Heart right ventricle (tissue), 16 donors: ENCODE measurements around the gene PPP1R27. TPM values are rescaled to one million over a fixed set of nuclear protein-coding genes. Genes with fewer than 3 reads are reported as not detected.

ENCODE experiments used
- ATAC-seq, 8 donors: fragments of 200-7000 bp; cut with Tn5 transposase; one replicate each; pipeline ENCODE4 v1.9.1; 2020; ENCODE audit warnings: mild to moderate bottlenecking in 8 of 8, moderate library complexity in 8 of 8, moderate number of reproducible peaks in 1 of 8
- DNase-seq, 2 donors: peaks; one replicate each; pipeline ENCODE4 v3.0.0-alpha.2; 2020
- H3K27ac ChIP-seq, 10 donors: fragments of 200-600 bp; sonication (generic) in 2 of 10; one replicate each; pipeline versions ENCODE4 v1.5.0 to v1.8.0; 2020 to 2022; ENCODE audit warnings: mild to moderate bottlenecking in 3 of 10
- H3K27me3 ChIP-seq, 7 donors: fragments of 200-600 bp; one replicate each; pipeline ENCODE4 v1.8.0; 2021 to 2022; ENCODE audit warnings: mild to moderate bottlenecking in 2 of 7
- H3K36me3 ChIP-seq, 9 donors: fragments of 200-600 bp; sonication (generic) in 1 of 9; one replicate each; pipeline versions ENCODE4 v1.5.0 to v1.8.0; 2020 to 2022; ENCODE audit warnings: mild to moderate bottlenecking in 2 of 9
- H3K4me1 ChIP-seq, 9 donors: fragments of 200-600 bp; sonication (generic) in 1 of 9; one replicate each; pipeline versions ENCODE4 v1.5.0 to v1.8.0; 2020 to 2022; ENCODE audit warnings: mild to moderate bottlenecking in 4 of 9
- H3K4me3 ChIP-seq, 10 donors: fragments of 200-600 bp; sonication (generic) in 2 of 10; one replicate each; pipeline versions ENCODE4 v1.5.0 to v1.8.0; 2020 to 2022; ENCODE audit warnings: mild to moderate bottlenecking in 7 of 10, moderate library complexity in 2 of 10
- H3K9me3 ChIP-seq, 11 donors: fragments of 200-600 bp in 10 of 11; sonication (generic) in 2 of 11; one replicate each; pipeline versions ENCODE4 v1.5.0 to v1.8.0; 2013 to 2022; ENCODE audit warnings: mild to moderate bottlenecking in 2 of 11, control low read depth in 1 of 11, moderate library complexity in 1 of 11
- WGBS, 2 donors: extraction: QIAGEN DNeasy Blood & Tissue Kit; methylation state at CpG; one replicate each; pipeline ENCODE4 v1.1.7; 2013; ENCODE audit warnings: inconsistent platforms in 1 of 2; 5-methylcytosine and 5-hydroxymethylcytosine counted together
- intact Hi-C, 10 donors: fragments of 100-400 bp; cut with DNase I; formaldehyde crosslinking; loops; one replicate each; pipeline versions ENCODE4 v1.11.1 to v1.14.2; 2022
- polyA plus RNA-seq, 2 donors: library from polyadenylated mRNA; stranded (reverse); fragments of 200-250 nt; gene quantifications; one replicate each; pipeline ENCODE4 v1.2.3, GENCODE V29; 2013
- total RNA-seq, 10 donors: library from RNA; stranded (reverse); fragmentation: NEBNext Ultra II Directional in 3 of 10; extraction: Animal tissue kit (Norgen Biotek cat#: 25700) in 3 of 10; gene quantifications; one replicate each; pipeline versions ENCODE4 v1.2.1 to v1.2.4, GENCODE V29; 2021 to 2023
- TF ChIP-seq, protein P1 (sequence below), 9 donors: fragments of 200-600 bp; sonication (generic) in 2 of 9; IDR thresholded peaks; one replicate each; pipeline versions ENCODE4 v1.5.0 to v1.8.0; 2021 to 2022; ENCODE audit warnings: antibody characterized with exemption in 9 of 9, mild to moderate bottlenecking in 5 of 9, moderate library complexity in 1 of 9
- donor health status: Arrhythmogenic right ventricular cardiomyopathy.
- donor health status: ischemic (EF 13 %, LVEDD 7.1; RV severe dilation, severe dysfunction).
- donor health status: healthy with polysubstance abuse.
- donor health status: DM: no; HTN: yes; CAD: no.
- donor health status: DM: no; HTN: no; CAD: no.
- donor health status: ischemic (EF 25% LVEDD 6.9; RV normal size, moderate dysfunction).
- donor health status: ischemic (EF 25% LVEDD 5.7; RV mildly dilated, moderate dysfunction).
- donor health status: healthy.
- donor health status: DM: yes; HTN: yes; CAD: no.
- donor health status: Ischemic cardiomyopathy.
- donor health status: ischemic (EF 35%, LVEDD 5.7; RV mildly dilated, moderate dysfunction).
- donor health status: nonischemic (EF 11% LVEDD 7.7; RV severe dilation, severe dysfunction).
- donor health status: DM: yes; HTN: yes; CAD: no.
- donor health status: PGD.
- donor health status: ischemic (EF 29% LVEDD 5.4; RV normal size, mild dysfunction).
- donor health status: nonischemic (EF 23%, LVEDD 6.1; RV moderate dilation, normal function).

The PPP1R27 gene
- total and polyA plus RNA-seq, 12 donors = 0.14 to 0.31 TPM; not detected in 10

GRCh38 chr17:81823820-81824550 is 10.9 kb downstream of the PPP1R27 start:
- TF ChIP-seq, protein P1, sequence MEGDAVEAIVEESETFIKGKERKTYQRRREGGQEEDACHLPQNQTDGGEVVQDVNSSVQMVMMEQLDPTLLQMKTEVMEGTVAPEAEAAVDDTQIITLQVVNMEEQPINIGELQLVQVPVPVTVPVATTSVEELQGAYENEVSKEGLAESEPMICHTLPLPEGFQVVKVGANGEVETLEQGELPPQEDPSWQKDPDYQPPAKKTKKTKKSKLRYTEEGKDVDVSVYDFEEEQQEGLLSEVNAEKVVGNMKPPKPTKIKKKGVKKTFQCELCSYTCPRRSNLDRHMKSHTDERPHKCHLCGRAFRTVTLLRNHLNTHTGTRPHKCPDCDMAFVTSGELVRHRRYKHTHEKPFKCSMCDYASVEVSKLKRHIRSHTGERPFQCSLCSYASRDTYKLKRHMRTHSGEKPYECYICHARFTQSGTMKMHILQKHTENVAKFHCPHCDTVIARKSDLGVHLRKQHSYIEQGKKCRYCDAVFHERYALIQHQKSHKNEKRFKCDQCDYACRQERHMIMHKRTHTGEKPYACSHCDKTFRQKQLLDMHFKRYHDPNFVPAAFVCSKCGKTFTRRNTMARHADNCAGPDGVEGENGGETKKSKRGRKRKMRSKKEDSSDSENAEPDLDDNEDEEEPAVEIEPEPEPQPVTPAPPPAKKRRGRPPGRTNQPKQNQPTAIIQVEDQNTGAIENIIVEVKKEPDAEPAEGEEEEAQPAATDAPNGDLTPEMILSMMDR (IDR thresholded peaks at IDR 0.05) = no peak
- H3K4me1 ChIP-seq = peaks cover 7 to 36% (median 23%) of the 10 kb centered on the region in 9 donors
- DNase-seq = no peak
- WGBS, 2 donors = 91 to 92% methylated on average over 33 of the region's 33 CpGs
- no peaks in the 10 kb centered on the region for H3K27me3 ChIP-seq
- no peak overlapping the region for H3K4me3 ChIP-seq
- no peak overlapping the region for H3K27ac ChIP-seq
- no peaks in the 10 kb centered on the region for H3K9me3 ChIP-seq
- intact Hi-C loops = loop anchor here in 1 of 10 donors (5.0 kb wide), 1 partner anchor 38 kb away; the partner anchor contains the start of gene P4HB
- H3K36me3 ChIP-seq = peaks cover 0 to 31% (median 6%) of the 10 kb centered on the region in 9 donors
- ATAC-seq = no peak

GRCh38 chr17:81822996-81823819 is 11.6 kb downstream of the PPP1R27 start:
- intact Hi-C loops = loop anchor here in 1 of 10 donors (5.0 kb wide), 1 partner anchor 39 kb away; the partner anchor contains the start of gene P4HB
- Histone ChIP-seq H3K4me1 (peaks cover 7 to 29% (median 23%) of the 10 kb centered on the region in 9 donors), H3K27ac (peak overlapping the region in 7 of 10 donors; percentile 86 to 93 (median 88)), H3K9me3 (no peaks in the 10 kb centered on the region), H3K4me3 (no peak overlapping the region), H3K36me3 (peaks cover 0 to 31% (median 6%) of the 10 kb centered on the region in 9 donors), H3K27me3 (no peaks in the 10 kb centered on the region)
- WGBS, 2 donors = 91 to 93% methylated on average over 26 to 30 of the region's 30 CpGs
- peak in 1 of 8 donors; percentile 7 for ATAC-seq
- no peak for DNase-seq
- TF ChIP-seq, protein P1 (IDR thresholded peaks at IDR 0.05) = no peak

- H3K4me3 ChIP-seq = no peak overlapping the region
- ATAC-seq (peak in 2 of 8 donors; percentile 4 to 11), DNase-seq (no peak)
- no peaks in the 10 kb centered on the region for H3K27me3 ChIP-seq
- H3K9me3 ChIP-seq = no peaks in the 10 kb centered on the region
- 87 to 90% methylated on average over 8 of the region's 8 CpGs for WGBS, 2 donors
- peaks cover 0 to 31% (median 6%) of the 10 kb centered on the region in 9 donors for H3K36me3 ChIP-seq
- TF ChIP-seq, protein P1 (IDR thresholded peaks at IDR 0.05) = no peak
- peaks cover 7 to 29% (median 23%) of the 10 kb centered on the region in 9 donors for H3K4me1 ChIP-seq
- intact Hi-C loops = loop anchor here in 1 of 10 donors (5.0 kb wide), 1 partner anchor 40 kb away; the partner anchor contains the start of gene P4HB
- H3K27ac ChIP-seq = peak overlapping the region; percentile 82 to 93 (median 88)
Measured at GRCh38 chr17:81822312-81822637, 12.6 kb downstream of the PPP1R27 start.
